ENCODE data around the gene FAM53A.

Gene FAM53A

GRCh38 chr4:1629699-1630083, 54.4 kb downstream of the FAM53A start:
- no peak for TF ChIP-seq CTCF (IDR thresholded peaks at IDR 0.05; ENCODE audit: low read depth, low read length)
- in situ Hi-C loops (cut with HindIII; ENCODE audit: low sequenced_read_pairs) = no loop called here
- H3K4me3 ChIP-seq (ENCODE audit: low read depth, low read length) = no peak overlapping the region
- DNase-seq (ENCODE audit: low read depth, low spot score) = no peak

- in situ Hi-C loops (cut with HindIII; ENCODE audit: low sequenced_read_pairs) = no loop called here
These were observed 55.0 kb downstream of the FAM53A start for GRCh38 chr4:1628892-1629698.

GRCh38 chr4:1627417-1628313, 56.4 kb downstream of the FAM53A start:
- in situ Hi-C loops (cut with HindIII; ENCODE audit: low sequenced_read_pairs) = no loop called here
- no peak overlapping the region for H3K4me3 ChIP-seq (ENCODE audit: low read depth, low read length)
- DNase-seq (ENCODE audit: low read depth, low spot score) = no peak
- no peak for TF ChIP-seq CTCF (IDR thresholded peaks at IDR 0.05; ENCODE audit: low read depth, low read length)

More at GRCh38 chr4:1628892-1629698, 55.0 kb downstream of the FAM53A start:
- peak; percentile 17 for DNase-seq (ENCODE audit: low read depth, low spot score)
- peak; percentile 99 for TF ChIP-seq CTCF (IDR thresholded peaks at IDR 0.05; ENCODE audit: low read depth, low read length)
- no peak overlapping the region for H3K4me3 ChIP-seq (ENCODE audit: low read depth, low read length)

GRCh38 chr4:1626941-1627340, 57.2 kb downstream of the FAM53A start:
- H3K4me3 ChIP-seq (ENCODE audit: low read depth, low read length) = no peak overlapping the region
- in situ Hi-C loops (cut with HindIII; ENCODE audit: low sequenced_read_pairs) = no loop called here
- DNase-seq (ENCODE audit: low read depth, low spot score) = no peak
- no peak for TF ChIP-seq CTCF (IDR thresholded peaks at IDR 0.05; ENCODE audit: low read depth, low read length)

GRCh38 chr4:1626151-1626550, 58.0 kb downstream of the FAM53A start:
- in situ Hi-C loops (cut with HindIII; ENCODE audit: low sequenced_read_pairs) = no loop called here
- no peak for DNase-seq (ENCODE audit: low read depth, low spot score)
- no peak for TF ChIP-seq CTCF (IDR thresholded peaks at IDR 0.05; ENCODE audit: low read depth, low read length)

GRCh38 chr4:1625600-1626138, 58.4 kb downstream of the FAM53A start:
- TF ChIP-seq CTCF (IDR thresholded peaks at IDR 0.05; ENCODE audit: low read depth, low read length) = no peak
- in situ Hi-C loops (cut with HindIII; ENCODE audit: low sequenced_read_pairs) = no loop called here
- DNase-seq (ENCODE audit: low read depth, low spot score) = no peak
- no peak overlapping the region for H3K4me3 ChIP-seq (ENCODE audit: low read depth, low read length)

More at GRCh38 chr4:1626151-1626550, 58.0 kb downstream of the FAM53A start:
- no peak overlapping the region for H3K4me3 ChIP-seq (ENCODE audit: low read depth, low read length)
